Liver (tissue), 9 donors: ENCODE measurements around the gene PCYT1B. TPM values are rescaled to one million over a fixed set of nuclear protein-coding genes. Genes with fewer than 3 reads are reported as not detected.

ENCODE experiments used
- DNase-seq: peaks from one replicate; pipeline ENCODE4 v3.0.0-alpha.2; 2017; ENCODE audit warnings: low spot score
- H3K27ac ChIP-seq, 2 donors: one replicate each; pipeline ENCODE4 v1.7.0; 2013; ENCODE audit warnings: inconsistent platforms in 2 of 2, low read length in 2 of 2, control low read depth in 1 of 2, low read depth in 1 of 2, mild to moderate bottlenecking in 1 of 2
- H3K27me3 ChIP-seq, 4 donors: one replicate each; pipeline versions ENCODE4 v1.6.1 to v1.7.0; 2013; ENCODE audit warnings: low read length in 3 of 4, inconsistent platforms in 1 of 4, mild to moderate bottlenecking in 1 of 4, moderate library complexity in 1 of 4; ENCODE audit not compliant: control insufficient read depth in 4 of 4, insufficient read depth in 4 of 4
- H3K36me3 ChIP-seq, 4 donors: one replicate each; pipeline versions ENCODE4 v1.6.1 to v1.7.0; 2013; ENCODE audit warnings: low read length in 3 of 4, mild to moderate bottlenecking in 3 of 4, low read depth in 1 of 4, moderate library complexity in 1 of 4; ENCODE audit not compliant: control insufficient read depth in 4 of 4, insufficient read depth in 3 of 4
- H3K4me1 ChIP-seq, 4 donors: one replicate each; pipeline versions ENCODE4 v1.6.1 to v1.7.0; 2013; ENCODE audit warnings: low read length in 3 of 4, mild to moderate bottlenecking in 3 of 4, moderate library complexity in 1 of 4; ENCODE audit not compliant: control insufficient read depth in 4 of 4, insufficient read depth in 4 of 4
- H3K4me3 ChIP-seq, 3 donors: one replicate each; pipeline versions ENCODE4 v1.6.1 to v1.7.0; 2013; ENCODE audit warnings: low read length in 3 of 3, control low read depth in 1 of 3, low read depth in 1 of 3, mild to moderate bottlenecking in 1 of 3
- H3K9ac ChIP-seq, 2 donors: one replicate each; pipeline ENCODE4 v1.7.0; 2013; ENCODE audit warnings: low read length in 2 of 2, mild to moderate bottlenecking in 2 of 2, moderate library complexity in 2 of 2, control low read depth in 1 of 2, low read depth in 1 of 2
- H3K9me3 ChIP-seq, 4 donors: one replicate each; pipeline versions ENCODE4 v1.6.1 to v1.7.0; 2013; ENCODE audit warnings: low read length in 3 of 4; ENCODE audit not compliant: control insufficient read depth in 4 of 4
- EGR1 ChIP-seq, 2 donors: IDR thresholded peaks; 2 replicates each; pipeline ENCODE4 v1.6.1; 2016 to 2018; ENCODE audit warnings: antibody characterized with exemption in 2 of 2, low read depth in 2 of 2
- FOXA1 ChIP-seq: IDR thresholded peaks from 2 replicates; pipeline ENCODE4 v1.6.1; 2016; ENCODE audit warnings: antibody characterized with exemption
- FOXA2 ChIP-seq: IDR thresholded peaks from 2 replicates; pipeline ENCODE4 v1.6.1; 2016; ENCODE audit warnings: antibody characterized with exemption
- GABPA ChIP-seq, 2 donors: IDR thresholded peaks in 1 of 2; conservative IDR thresholded peaks in 1 of 2; 2 replicates each; pipeline ENCODE4 v1.6.1; 2016; ENCODE audit warnings: antibody characterized with exemption in 2 of 2, mild to moderate bottlenecking in 1 of 2, moderate library complexity in 1 of 2
- HNF4A ChIP-seq, 2 donors: conservative IDR thresholded peaks; 2 replicates each; pipeline ENCODE4 v1.6.1; 2016; ENCODE audit warnings: antibody characterized with exemption in 2 of 2, mild to moderate bottlenecking in 2 of 2
- HNF4G ChIP-seq: IDR thresholded peaks from 2 replicates; pipeline ENCODE4 v1.6.1; 2016; ENCODE audit warnings: antibody characterized with exemption
- JUND ChIP-seq, 2 donors: IDR thresholded peaks; 2 replicates each; pipeline ENCODE4 v1.6.1; 2016; ENCODE audit warnings: antibody characterized with exemption in 2 of 2
- NR2F2 ChIP-seq: IDR thresholded peaks from 2 replicates; pipeline ENCODE4 v1.6.1; 2016; ENCODE audit warnings: antibody characterized with exemption
- RAD21 ChIP-seq, 2 donors: IDR thresholded peaks; 2 replicates each; pipeline ENCODE4 v1.6.1; 2016; ENCODE audit warnings: antibody characterized with exemption in 2 of 2, mild to moderate bottlenecking in 2 of 2
- RXRA ChIP-seq, 2 donors: IDR thresholded peaks; 2 replicates each; pipeline ENCODE4 v1.6.1; 2017 to 2018; ENCODE audit warnings: antibody characterized with exemption in 2 of 2, mild to moderate bottlenecking in 1 of 2
- SP1 ChIP-seq: IDR thresholded peaks from 2 replicates; pipeline ENCODE4 v1.6.1; 2018; ENCODE audit warnings: antibody characterized with exemption, mild to moderate bottlenecking
- TAF1 ChIP-seq: conservative IDR thresholded peaks from 2 replicates; pipeline ENCODE4 v1.6.1; 2016; ENCODE audit warnings: antibody characterized with exemption, mild to moderate bottlenecking
- YY1 ChIP-seq: IDR thresholded peaks from 2 replicates; pipeline ENCODE4 v1.6.1; 2016; ENCODE audit warnings: antibody characterized with exemption, mild to moderate bottlenecking
- WGBS: extraction: QIAGEN DNeasy Blood & Tissue Kit; methylation state at CpG from one replicate; pipeline ENCODE4 v1.1.7; 2013; 5-methylcytosine and 5-hydroxymethylcytosine counted together
- polyA plus RNA-seq, 2 donors: library from polyadenylated mRNA; stranded (reverse) in 1 of 2; unstranded in 1 of 2; fragments of 200-250 nt in 1 of 2; fragments of >200 nt in 1 of 2; fragmentation: Nextera tagmentation in 1 of 2; extraction: Ambion mirVana in 1 of 2; gene quantifications; one replicate each; pipeline versions ENCODE4 v1.2.1 to v1.2.3, GENCODE V29; 2013 to 2015
- total RNA-seq, 2 donors: library from RNA; depleted of rRNA; stranded (reverse); fragments of >200 nt; gene quantifications; one replicate each; pipeline ENCODE4 v1.2.3, GENCODE V29; 2014
- TF ChIP-seq, protein P1 (sequence below): IDR thresholded peaks from 2 replicates; pipeline ENCODE4 v1.6.1; 2016; ENCODE audit warnings: antibody characterized with exemption, mild to moderate bottlenecking
- TF ChIP-seq, protein P2 (sequence below): fragments of 150-350 bp; IDR thresholded peaks from 2 replicates; pipeline ENCODE4 v1.5.1; 2017; ENCODE audit warnings: improper control_type of control experiment, low read depth, low read length; ENCODE audit not compliant: missing input control
- TF ChIP-seq, protein P3 (sequence below): IDR thresholded peaks from 2 replicates; pipeline ENCODE4 v1.6.1; 2016; ENCODE audit warnings: antibody characterized with exemption
- TF ChIP-seq, protein P4 (sequence below): IDR thresholded peaks from 2 replicates; pipeline ENCODE4 v1.6.1; 2016; ENCODE audit warnings: antibody characterized with exemption
- TF ChIP-seq, protein P5 (sequence below): IDR thresholded peaks from 2 replicates; pipeline ENCODE4 v1.6.1; 2016; ENCODE audit warnings: antibody characterized with exemption
- donor health status: healthy.
- donor health status: healthy.
- donor health status: healthy.
- donor health status: healthy.
- donor health status: healthy.

Gene PCYT1B
- total and polyA plus RNA-seq, 4 donors = under 0.01 to 2.1 (median 0.06) TPM; not detected in 1

DNA sequence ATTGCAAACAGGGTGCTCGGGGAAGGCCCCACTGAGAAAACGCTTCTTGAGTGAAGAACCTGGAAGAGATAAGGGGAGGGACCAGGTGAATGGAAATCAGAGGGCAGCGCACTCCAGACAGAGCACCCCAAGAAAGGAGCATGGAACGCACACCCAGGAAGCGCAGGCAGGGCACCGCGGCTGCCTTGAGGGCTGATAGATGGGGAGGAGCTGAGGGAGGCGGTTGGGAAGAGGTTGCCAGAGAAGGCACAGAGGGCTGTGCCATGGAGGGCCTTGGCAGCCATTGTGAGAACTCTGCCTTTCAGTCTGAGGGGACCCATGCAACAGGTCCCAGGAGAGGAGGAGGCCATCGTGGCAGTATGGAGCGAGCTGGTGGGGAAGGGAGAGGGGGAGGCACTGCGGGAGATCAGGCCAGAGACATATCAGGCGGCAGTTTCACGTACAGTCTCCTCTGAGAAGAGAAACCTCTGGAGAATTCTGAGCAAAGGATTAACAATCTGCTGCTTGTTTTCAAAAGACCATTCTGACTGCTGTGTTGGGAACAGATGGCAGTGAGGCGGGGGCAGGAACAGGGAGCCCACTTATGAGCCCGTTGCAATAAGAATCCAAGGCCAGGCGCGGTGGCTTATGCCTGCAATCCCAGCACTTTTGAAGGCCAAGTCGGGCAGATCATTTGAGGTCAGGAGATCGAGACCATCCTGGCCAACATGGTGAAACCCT, 83.7 kb downstream of the PCYT1B start:
- Histone ChIP-seq H3K4me3 (no peak overlapping the region), H3K27ac (no peak overlapping the region), H3K4me1 (no peaks in the 10 kb centered on the region), H3K27me3 (no peaks in the 10 kb centered on the region), H3K9ac (no peak overlapping the region), H3K9me3 (no peaks in the 10 kb centered on the region), H3K36me3 (no peaks in the 10 kb centered on the region)
- DNase-seq = no peak
- no peak for TF ChIP-seq NR2F2
- no peak for TF ChIP-seq RAD21 (IDR thresholded peaks at IDR 0.05)
- TF ChIP-seq, protein P1, sequence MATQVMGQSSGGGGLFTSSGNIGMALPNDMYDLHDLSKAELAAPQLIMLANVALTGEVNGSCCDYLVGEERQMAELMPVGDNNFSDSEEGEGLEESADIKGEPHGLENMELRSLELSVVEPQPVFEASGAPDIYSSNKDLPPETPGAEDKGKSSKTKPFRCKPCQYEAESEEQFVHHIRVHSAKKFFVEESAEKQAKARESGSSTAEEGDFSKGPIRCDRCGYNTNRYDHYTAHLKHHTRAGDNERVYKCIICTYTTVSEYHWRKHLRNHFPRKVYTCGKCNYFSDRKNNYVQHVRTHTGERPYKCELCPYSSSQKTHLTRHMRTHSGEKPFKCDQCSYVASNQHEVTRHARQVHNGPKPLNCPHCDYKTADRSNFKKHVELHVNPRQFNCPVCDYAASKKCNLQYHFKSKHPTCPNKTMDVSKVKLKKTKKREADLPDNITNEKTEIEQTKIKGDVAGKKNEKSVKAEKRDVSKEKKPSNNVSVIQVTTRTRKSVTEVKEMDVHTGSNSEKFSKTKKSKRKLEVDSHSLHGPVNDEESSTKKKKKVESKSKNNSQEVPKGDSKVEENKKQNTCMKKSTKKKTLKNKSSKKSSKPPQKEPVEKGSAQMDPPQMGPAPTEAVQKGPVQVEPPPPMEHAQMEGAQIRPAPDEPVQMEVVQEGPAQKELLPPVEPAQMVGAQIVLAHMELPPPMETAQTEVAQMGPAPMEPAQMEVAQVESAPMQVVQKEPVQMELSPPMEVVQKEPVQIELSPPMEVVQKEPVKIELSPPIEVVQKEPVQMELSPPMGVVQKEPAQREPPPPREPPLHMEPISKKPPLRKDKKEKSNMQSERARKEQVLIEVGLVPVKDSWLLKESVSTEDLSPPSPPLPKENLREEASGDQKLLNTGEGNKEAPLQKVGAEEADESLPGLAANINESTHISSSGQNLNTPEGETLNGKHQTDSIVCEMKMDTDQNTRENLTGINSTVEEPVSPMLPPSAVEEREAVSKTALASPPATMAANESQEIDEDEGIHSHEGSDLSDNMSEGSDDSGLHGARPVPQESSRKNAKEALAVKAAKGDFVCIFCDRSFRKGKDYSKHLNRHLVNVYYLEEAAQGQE = no peak
- TF ChIP-seq GABPA (IDR thresholded peaks at IDR 0.05 in 1 of 2, conservative IDR thresholded peaks at IDR 0.05 in 1 of 2) = no peak
- TF ChIP-seq, protein P2, sequence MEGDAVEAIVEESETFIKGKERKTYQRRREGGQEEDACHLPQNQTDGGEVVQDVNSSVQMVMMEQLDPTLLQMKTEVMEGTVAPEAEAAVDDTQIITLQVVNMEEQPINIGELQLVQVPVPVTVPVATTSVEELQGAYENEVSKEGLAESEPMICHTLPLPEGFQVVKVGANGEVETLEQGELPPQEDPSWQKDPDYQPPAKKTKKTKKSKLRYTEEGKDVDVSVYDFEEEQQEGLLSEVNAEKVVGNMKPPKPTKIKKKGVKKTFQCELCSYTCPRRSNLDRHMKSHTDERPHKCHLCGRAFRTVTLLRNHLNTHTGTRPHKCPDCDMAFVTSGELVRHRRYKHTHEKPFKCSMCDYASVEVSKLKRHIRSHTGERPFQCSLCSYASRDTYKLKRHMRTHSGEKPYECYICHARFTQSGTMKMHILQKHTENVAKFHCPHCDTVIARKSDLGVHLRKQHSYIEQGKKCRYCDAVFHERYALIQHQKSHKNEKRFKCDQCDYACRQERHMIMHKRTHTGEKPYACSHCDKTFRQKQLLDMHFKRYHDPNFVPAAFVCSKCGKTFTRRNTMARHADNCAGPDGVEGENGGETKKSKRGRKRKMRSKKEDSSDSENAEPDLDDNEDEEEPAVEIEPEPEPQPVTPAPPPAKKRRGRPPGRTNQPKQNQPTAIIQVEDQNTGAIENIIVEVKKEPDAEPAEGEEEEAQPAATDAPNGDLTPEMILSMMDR = no peak
- TF ChIP-seq JUND (IDR thresholded peaks at IDR 0.05) = no peak
- TF ChIP-seq, protein P3, sequence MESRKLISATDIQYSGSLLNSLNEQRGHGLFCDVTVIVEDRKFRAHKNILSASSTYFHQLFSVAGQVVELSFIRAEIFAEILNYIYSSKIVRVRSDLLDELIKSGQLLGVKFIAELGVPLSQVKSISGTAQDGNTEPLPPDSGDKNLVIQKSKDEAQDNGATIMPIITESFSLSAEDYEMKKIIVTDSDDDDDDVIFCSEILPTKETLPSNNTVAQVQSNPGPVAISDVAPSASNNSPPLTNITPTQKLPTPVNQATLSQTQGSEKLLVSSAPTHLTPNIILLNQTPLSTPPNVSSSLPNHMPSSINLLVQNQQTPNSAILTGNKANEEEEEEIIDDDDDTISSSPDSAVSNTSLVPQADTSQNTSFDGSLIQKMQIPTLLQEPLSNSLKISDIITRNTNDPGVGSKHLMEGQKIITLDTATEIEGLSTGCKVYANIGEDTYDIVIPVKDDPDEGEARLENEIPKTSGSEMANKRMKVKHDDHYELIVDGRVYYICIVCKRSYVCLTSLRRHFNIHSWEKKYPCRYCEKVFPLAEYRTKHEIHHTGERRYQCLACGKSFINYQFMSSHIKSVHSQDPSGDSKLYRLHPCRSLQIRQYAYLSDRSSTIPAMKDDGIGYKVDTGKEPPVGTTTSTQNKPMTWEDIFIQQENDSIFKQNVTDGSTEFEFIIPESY = no peak
- TF ChIP-seq, protein P4, sequence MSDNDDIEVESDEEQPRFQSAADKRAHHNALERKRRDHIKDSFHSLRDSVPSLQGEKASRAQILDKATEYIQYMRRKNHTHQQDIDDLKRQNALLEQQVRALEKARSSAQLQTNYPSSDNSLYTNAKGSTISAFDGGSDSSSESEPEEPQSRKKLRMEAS = no peak
- no peak for TF ChIP-seq HNF4A (conservative IDR thresholded peaks at IDR 0.05)
- no peak for TF ChIP-seq HNF4G
- no peak for TF ChIP-seq YY1
- TF ChIP-seq FOXA1 = no peak
- TF ChIP-seq TAF1 = no peak
- TF ChIP-seq RXRA (IDR thresholded peaks at IDR 0.05) = no peak
- no peak for TF ChIP-seq FOXA2
- TF ChIP-seq, protein P5, sequence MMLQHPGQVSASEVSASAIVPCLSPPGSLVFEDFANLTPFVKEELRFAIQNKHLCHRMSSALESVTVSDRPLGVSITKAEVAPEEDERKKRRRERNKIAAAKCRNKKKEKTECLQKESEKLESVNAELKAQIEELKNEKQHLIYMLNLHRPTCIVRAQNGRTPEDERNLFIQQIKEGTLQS = no peak
- TF ChIP-seq SP1 = no peak
- TF ChIP-seq EGR1 (IDR thresholded peaks at IDR 0.05; ENCODE audit: low read depth in 2 of 2) = no peak
- WGBS = 95% methylated on average over 19 of the region's 19 CpGs
